A673 (cell line): ENCODE data around the gene DPF1.

ENCODE experiments used
- CTCF ChIP-seq: fragments of 300-800, 200-600 bp; sonication (generic); conservative IDR thresholded peaks from 2 replicates; pipeline ENCODE4 v1.5.1; 2017; ENCODE audit warnings: low read depth, mild to moderate bottlenecking, antibody characterized with exemption, low read length, moderate library complexity, mixed read lengths
- EZH2 ChIP-seq: fragments of 200-600 bp; sonication (generic); IDR thresholded peaks from 2 replicates; pipeline ENCODE4 v1.6.1; 2017; ENCODE audit warnings: borderline replicate concordance, low read depth, mild to moderate bottlenecking, mixed read lengths, antibody characterized with exemption, low read length; ENCODE audit not compliant: poor library complexity, severe bottlenecking

- no peak for TF ChIP-seq CTCF
- no peak for TF ChIP-seq EZH2
Observed at GRCh38 chr19:38247734-38248268, 23.8 kb upstream of the DPF1 start.
